Anterior cingulate cortex (tissue), 58 donors: ENCODE measurements around the gene SLC16A6.
"Not testable (repeated sequence)": the region's sequence is repeated elsewhere in the genome, so short reads cannot be mapped to it uniquely, and the experiment has no call there.

Experiments used
- DNase-seq, 58 donors: peaks; one replicate each; lab custom pipeline; 2025; lab: John Stamatoyannopoulos, UW

SLC16A6 gene

DNA sequence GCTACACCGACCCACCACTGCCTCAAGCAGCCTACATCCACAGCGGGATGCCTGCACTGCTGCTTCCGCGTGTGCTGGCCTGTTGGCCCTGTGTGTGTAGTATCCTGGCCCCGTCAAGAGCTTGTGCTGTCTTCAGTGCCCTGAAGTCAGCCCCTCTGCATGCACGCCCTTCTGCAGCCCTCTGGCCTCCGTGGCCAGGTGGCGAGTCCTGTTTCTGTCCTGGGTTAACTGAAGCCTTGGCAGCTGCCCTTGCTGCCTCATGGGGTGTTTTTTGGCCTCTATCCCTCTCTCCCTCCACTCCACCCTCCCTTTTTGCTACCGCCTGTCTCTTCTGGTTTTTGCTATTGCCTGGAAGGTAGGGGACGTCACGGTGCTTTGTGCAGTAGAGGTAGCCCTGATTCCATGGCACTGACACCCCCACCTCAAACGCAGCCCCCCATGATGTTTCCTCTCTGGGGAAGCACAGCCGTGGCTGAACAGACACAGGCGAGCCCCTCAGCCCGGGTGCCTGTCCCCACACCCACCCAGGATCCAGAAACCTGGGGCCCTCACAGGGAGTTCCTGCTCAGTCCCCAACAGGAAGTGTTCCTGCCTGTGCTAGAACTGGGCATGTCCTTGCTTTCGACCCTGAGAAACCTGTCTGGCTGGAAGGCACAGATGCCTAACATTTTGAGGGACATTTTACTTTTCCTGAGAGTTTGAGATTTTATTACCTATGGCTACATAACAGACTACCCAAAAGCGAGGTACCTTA is 61.9 kb downstream of the SLC16A6 start:
- peak in 1 of 58 donors; percentile 29 for DNase-seq

DNA sequence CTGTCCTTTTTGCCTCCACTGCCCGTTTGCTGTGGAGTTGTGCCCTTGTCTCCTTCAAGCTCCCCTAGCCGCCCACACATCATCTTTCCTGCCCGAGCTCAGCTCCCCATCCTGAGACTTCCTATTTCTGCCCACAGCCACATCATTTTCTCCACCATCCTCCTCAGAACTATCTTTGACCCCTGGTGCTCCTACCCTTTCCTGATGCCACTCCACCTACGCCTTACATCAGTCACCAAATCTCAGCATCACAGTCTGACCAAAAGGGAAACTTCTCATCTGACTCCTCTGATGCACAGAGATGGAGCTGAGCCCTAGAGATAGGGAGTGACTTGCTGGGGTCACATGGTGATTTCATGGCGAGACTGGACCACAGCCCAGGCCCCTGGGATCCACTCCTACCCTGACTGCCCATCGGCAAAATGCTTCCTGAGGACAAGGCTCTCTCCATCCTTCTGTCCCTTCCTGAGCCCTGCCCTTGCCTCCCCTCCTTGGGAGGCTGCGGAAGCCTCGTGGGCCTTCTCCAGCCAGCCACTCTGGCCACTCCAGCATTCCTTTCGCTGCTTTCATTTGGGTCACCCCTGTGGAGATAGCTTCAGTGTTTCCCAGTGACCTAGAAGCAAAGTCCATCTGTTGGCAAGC is 62.8 kb downstream of the SLC16A6 start:
- DNase-seq: not testable (repeated sequence)

DNA sequence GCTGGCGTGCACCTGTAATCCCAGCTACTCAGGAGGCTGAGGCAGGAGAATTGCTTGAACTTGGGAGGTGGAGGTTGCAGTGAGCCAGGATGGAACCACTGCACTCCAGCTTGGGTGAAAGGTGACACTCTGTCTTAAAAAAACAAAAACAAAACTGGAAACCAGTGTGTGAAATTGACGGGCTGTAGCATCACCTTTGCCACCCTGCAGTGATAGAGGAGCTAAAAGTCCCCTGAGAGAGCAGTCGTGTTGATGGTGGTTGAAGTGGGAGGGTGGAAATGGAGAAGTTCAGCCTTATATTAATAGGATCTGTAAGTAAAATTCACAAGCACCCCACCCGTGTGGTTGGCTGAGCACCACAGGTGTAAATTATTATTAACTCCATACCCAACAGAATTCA is 65.9 kb downstream of the SLC16A6 start:
- not testable (repeated sequence) for DNase-seq

DNA sequence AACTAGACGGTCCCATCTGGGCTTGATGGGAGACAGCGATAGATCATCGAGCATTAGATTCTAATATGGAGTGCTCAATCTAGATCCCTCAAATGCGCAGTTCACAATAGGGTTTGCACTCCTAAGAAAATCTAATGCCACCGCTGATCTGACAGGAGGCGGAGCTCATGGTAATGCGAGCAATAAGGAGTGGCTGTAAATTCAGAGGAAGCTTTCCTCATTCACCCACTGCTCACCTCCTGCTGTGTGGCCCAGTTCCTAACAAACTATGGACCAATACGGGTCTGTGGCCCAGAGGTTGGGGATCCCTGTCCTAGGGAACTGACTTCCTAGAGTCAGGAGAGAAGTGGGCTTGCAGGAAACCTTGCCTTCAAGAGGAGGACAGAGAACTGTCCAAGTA is 68.3 kb downstream of the SLC16A6 start:
- no peak for DNase-seq

DNA sequence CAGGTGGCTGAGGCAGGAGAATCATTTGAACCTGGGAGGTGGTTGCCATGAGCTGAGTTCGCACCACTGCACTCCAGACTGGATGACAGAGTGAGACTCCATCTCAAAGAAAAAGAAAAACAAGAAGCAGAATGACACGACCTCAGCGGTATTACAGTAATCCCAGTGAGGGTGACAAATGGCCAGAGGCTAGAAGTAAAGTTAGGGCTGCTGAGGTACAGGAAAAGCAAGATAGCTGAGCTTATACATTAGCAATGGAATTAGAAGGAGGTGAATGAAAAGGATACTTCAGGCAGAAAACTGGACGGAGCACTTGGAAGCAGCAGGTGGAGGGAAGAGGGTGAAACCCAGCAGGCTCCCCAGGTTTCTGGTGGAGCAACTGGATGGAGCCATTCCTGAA is 69.1 kb downstream of the SLC16A6 start:
- no peak for DNase-seq

DNA sequence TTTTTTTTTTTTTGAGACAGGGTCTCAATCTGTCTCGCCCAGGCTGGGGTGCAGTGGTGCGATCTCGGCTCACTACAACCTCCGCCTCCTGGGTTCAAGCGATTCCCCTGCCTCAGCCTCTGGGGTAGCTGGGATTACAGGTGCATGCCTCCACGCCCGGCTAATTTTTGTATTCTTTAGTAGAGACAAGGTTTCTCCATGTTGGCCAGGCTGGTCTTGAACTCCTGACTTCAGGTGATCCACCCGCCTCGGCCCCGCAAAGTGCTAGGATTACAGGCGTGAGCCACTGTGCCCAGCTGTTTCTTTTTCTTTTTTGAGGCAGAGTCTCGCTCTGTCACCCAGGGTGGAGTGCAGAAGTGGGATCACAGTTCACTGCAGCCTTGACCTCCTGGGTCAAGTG is 70.1 kb downstream of the SLC16A6 start:
- not testable (repeated sequence) for DNase-seq

DNA sequence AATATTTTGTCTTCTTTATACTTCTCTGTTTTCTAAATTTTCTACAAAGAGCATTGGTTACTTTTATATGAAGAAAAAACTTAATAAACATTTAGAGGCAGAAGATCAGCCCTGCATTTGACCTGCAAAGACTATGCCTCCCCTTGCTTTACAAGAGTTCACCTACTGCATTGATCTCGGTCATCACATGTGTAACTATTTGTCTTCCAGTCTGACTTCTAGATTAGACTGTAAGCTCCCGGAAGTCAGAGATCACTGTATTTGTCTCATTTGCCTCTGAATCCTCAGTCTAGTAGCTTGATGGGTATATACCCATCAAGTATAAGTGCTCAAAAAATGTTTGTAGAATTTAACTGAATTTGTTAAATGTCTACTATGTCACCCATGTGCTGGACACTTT is 70.7 kb downstream of the SLC16A6 start:
- not testable (repeated sequence) for DNase-seq

DNA sequence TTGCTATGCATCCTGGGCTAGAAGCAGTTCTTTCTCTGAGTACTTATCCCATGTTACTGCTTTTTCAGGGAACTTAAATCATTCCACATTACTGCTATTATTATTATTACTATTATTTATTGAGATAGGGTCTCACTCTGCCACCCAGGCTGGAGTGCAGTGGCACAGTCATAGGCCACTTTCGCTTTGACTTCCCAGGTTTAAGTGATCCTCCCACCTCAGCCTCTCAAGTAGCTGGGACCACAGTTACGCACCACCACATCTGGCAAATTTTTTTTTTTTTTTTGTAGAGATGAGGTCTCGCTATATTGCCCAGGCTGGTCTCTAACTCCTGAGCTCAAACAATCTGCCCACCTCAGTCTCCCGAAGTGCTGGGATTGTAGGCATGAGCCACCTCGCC is 71.5 kb downstream of the SLC16A6 start:
- not testable (repeated sequence) for DNase-seq
